Measurements from ENCODE around the gene PLA2G4D.

The PLA2G4D gene

GRCh38 chr15:42108189-42108588 lies 13.8 kb upstream of the PLA2G4D start:
- no peak overlapping the region for H2AK5ac ChIP-seq (ENCODE audit: low read depth, low read length)
- H2BK12ac ChIP-seq (ENCODE audit: low read length) = no peak overlapping the region
- DNase-seq (ENCODE audit: low spot score) = no peak
- no peaks in the 10 kb centered on the region for H3K36me3 ChIP-seq (replicated peaks in 1 of 2; ENCODE audit: control insufficient read depth in 2 of 2, insufficient read depth in 2 of 2, low read length in 2 of 2)
- no peak overlapping the region for H3K4me3 ChIP-seq (ENCODE audit: low read length in 2 of 2)
- no peak overlapping the region for H3K14ac ChIP-seq (ENCODE audit: low read length)
- no peak overlapping the region for H3K4me2 ChIP-seq (ENCODE audit: insufficient read depth, low read length, poor library complexity, severe bottlenecking)
- H3K18ac ChIP-seq (ENCODE audit: low read length) = no peak overlapping the region
- no peak overlapping the region for H4K91ac ChIP-seq (ENCODE audit: low read depth, low read length, poor library complexity)
- H2BK15ac ChIP-seq (ENCODE audit: low read length) = no peak overlapping the region
- no peak overlapping the region for H3K4ac ChIP-seq (ENCODE audit: low read length)
- H2BK120ac ChIP-seq (ENCODE audit: low read depth, low read length) = no peak overlapping the region
- H3K27ac ChIP-seq (replicated peaks; ENCODE audit: low read length) = no peak overlapping the region
- H3K79me1 ChIP-seq (ENCODE audit: low read depth, low read length) = peaks cover 2% of the 10 kb centered on the region
- H4K8ac ChIP-seq (ENCODE audit: low read depth, low read length) = no peak overlapping the region
- no peak overlapping the region for H3K23ac ChIP-seq (ENCODE audit: low read depth, low read length, poor library complexity)
- H2AFZ ChIP-seq (ENCODE audit: low read length) = no peak overlapping the region
- peaks cover 0 to 7% (median 0%) of the 10 kb centered on the region in 3 experiments for H3K27me3 ChIP-seq (ENCODE audit: control insufficient read depth in 3 of 3, insufficient read depth in 3 of 3, low read depth in 1 of 3, low read length in 3 of 3)
- peaks cover 0 to 4% of the 10 kb centered on the region in 2 donors for H3K9me3 ChIP-seq (replicated peaks in 1 of 2; ENCODE audit: control insufficient read depth in 2 of 2, insufficient read depth in 1 of 2, low read depth in 1 of 2, low read length in 2 of 2)
- H3K4me1 ChIP-seq (ENCODE audit: control insufficient read depth in 2 of 2, insufficient read depth in 1 of 2, low read depth in 1 of 2, low read length in 2 of 2) = no peaks in the 10 kb centered on the region
- H2BK5ac ChIP-seq (ENCODE audit: low read length) = no peak overlapping the region
- H3K9ac ChIP-seq (ENCODE audit: low read depth, low read length, poor library complexity) = no peak overlapping the region

DNA sequence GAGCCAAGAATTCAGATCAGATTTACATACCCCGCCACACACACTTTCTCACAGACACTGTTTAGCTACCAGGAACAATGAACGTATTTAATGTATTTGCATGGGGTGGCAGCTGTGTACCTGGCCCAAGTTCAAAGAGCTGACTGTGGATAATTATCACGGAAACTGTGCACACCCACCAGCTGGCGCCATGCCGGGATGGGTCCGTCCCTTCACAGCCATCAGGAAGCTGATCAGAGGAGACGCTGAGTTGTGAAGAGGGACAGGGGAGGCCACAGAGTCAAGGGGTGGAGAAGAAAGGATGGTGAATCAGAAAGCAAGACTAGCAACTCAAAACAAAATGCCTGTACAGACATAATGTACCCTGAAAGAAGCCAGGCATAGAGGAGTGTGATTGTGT lies 13.1 kb upstream of the PLA2G4D start:
- Histone ChIP-seq H4K8ac (ENCODE audit: low read depth, low read length) (no peak overlapping the region), H3K4me2 (ENCODE audit: insufficient read depth, low read length, poor library complexity, severe bottlenecking) (no peak overlapping the region), H3K23ac (ENCODE audit: low read depth, low read length, poor library complexity) (no peak overlapping the region), H3K14ac (ENCODE audit: low read length) (peak overlapping the region; percentile 42), H3K9ac (ENCODE audit: low read depth, low read length, poor library complexity) (no peak overlapping the region), H2BK12ac (ENCODE audit: low read length) (no peak overlapping the region), H2AFZ (ENCODE audit: low read length) (no peak overlapping the region), H2BK5ac (ENCODE audit: low read length) (no peak overlapping the region), H2BK120ac (ENCODE audit: low read depth, low read length) (no peak overlapping the region), H4K91ac (ENCODE audit: low read depth, low read length, poor library complexity) (no peak overlapping the region), H3K18ac (ENCODE audit: low read length) (no peak overlapping the region), H3K27me3 (ENCODE audit: control insufficient read depth in 3 of 3, insufficient read depth in 3 of 3, low read depth in 1 of 3, low read length in 3 of 3) (peaks cover 0 to 7% (median 0%) of the 10 kb centered on the region in 3 experiments), H2AK5ac (ENCODE audit: low read depth, low read length) (no peak overlapping the region), H3K9me3 (replicated peaks in 1 of 2; ENCODE audit: control insufficient read depth in 2 of 2, insufficient read depth in 1 of 2, low read depth in 1 of 2, low read length in 2 of 2) (peaks cover 0 to 4% of the 10 kb centered on the region in 2 donors), H3K4ac (ENCODE audit: low read length) (no peak overlapping the region), H2BK15ac (ENCODE audit: low read length) (no peak overlapping the region), H3K4me1 (ENCODE audit: control insufficient read depth in 2 of 2, insufficient read depth in 1 of 2, low read depth in 1 of 2, low read length in 2 of 2) (no peaks in the 10 kb centered on the region), H3K79me1 (ENCODE audit: low read depth, low read length) (peaks cover 2% of the 10 kb centered on the region), H3K27ac (replicated peaks; ENCODE audit: low read length) (no peak overlapping the region), H3K4me3 (ENCODE audit: low read length in 2 of 2) (no peak overlapping the region), H3K36me3 (replicated peaks in 1 of 2; ENCODE audit: control insufficient read depth in 2 of 2, insufficient read depth in 2 of 2, low read length in 2 of 2) (no peaks in the 10 kb centered on the region)
- WGBS, 2 donors (ENCODE audit: extremely low coverage in 2 of 2, insufficient read length in 2 of 2, insufficient replicate concordance in 1 of 2) = no CpG with 5 or more reads among the region's 7 CpGs
- no peak for DNase-seq (ENCODE audit: low spot score)

DNA sequence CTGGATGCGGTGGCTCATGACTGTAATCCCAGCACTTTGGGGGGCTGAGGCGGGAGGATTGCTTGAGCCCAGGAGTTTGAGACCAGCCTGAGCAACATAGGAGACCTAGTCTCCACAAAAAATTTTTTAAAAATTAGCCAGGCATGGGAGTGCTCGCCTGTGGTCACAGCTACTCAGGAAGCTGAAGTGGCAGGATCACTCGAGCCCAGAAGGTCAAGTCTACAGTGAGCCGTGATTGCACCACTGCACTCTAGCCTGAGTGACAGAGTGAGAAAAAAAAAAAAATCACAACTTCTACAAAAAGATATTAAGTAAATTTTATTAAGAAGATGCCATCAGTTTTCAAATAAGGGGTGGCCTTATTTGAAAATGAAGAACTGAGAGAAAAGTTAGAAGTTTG lies 11.9 kb upstream of the PLA2G4D start:
- DNase-seq (ENCODE audit: low spot score) = no peak
- H3K4me2 ChIP-seq (ENCODE audit: insufficient read depth, low read length, poor library complexity, severe bottlenecking) = no peak overlapping the region
- peaks cover 0 to 4% of the 10 kb centered on the region in 2 donors for H3K9me3 ChIP-seq (replicated peaks in 1 of 2; ENCODE audit: control insufficient read depth in 2 of 2, insufficient read depth in 1 of 2, low read depth in 1 of 2, low read length in 2 of 2)
- no peak overlapping the region for H3K23ac ChIP-seq (ENCODE audit: low read depth, low read length, poor library complexity)
- H4K91ac ChIP-seq (ENCODE audit: low read depth, low read length, poor library complexity) = no peak overlapping the region
- H2BK120ac ChIP-seq (ENCODE audit: low read depth, low read length) = no peak overlapping the region
- no peak overlapping the region for H2AFZ ChIP-seq (ENCODE audit: low read length)
- no peak overlapping the region for H3K4ac ChIP-seq (ENCODE audit: low read length)
- no peak overlapping the region for H2AK5ac ChIP-seq (ENCODE audit: low read depth, low read length)
- H3K9ac ChIP-seq (ENCODE audit: low read depth, low read length, poor library complexity) = no peak overlapping the region
- peaks cover 0 to 9% (median 0%) of the 10 kb centered on the region in 3 experiments for H3K27me3 ChIP-seq (ENCODE audit: control insufficient read depth in 3 of 3, insufficient read depth in 3 of 3, low read depth in 1 of 3, low read length in 3 of 3)
- H3K18ac ChIP-seq (ENCODE audit: low read length) = no peak overlapping the region
- no peak overlapping the region for H4K8ac ChIP-seq (ENCODE audit: low read depth, low read length)
- peaks cover 2% of the 10 kb centered on the region for H3K79me1 ChIP-seq (ENCODE audit: low read depth, low read length)
- no peak overlapping the region for H2BK15ac ChIP-seq (ENCODE audit: low read length)
- H3K4me3 ChIP-seq (ENCODE audit: low read length in 2 of 2) = no peak overlapping the region
- H3K14ac ChIP-seq (ENCODE audit: low read length) = no peak overlapping the region
- no peak overlapping the region for H2BK5ac ChIP-seq (ENCODE audit: low read length)
- H2BK12ac ChIP-seq (ENCODE audit: low read length) = no peak overlapping the region
- no peaks in the 10 kb centered on the region for H3K4me1 ChIP-seq (ENCODE audit: control insufficient read depth in 2 of 2, insufficient read depth in 1 of 2, low read depth in 1 of 2, low read length in 2 of 2)
- no peak overlapping the region for H3K27ac ChIP-seq (replicated peaks; ENCODE audit: low read length)
- no CpG with 5 or more reads among the region's 5 CpGs for WGBS, 2 donors (ENCODE audit: extremely low coverage in 2 of 2, insufficient read length in 2 of 2, insufficient replicate concordance in 1 of 2)
- no peaks in the 10 kb centered on the region for H3K36me3 ChIP-seq (replicated peaks in 1 of 2; ENCODE audit: control insufficient read depth in 2 of 2, insufficient read depth in 2 of 2, low read length in 2 of 2)

- WGBS, 2 donors (ENCODE audit: extremely low coverage in 2 of 2, insufficient read length in 2 of 2, insufficient replicate concordance in 1 of 2) = no CpG with 5 or more reads among the region's 11 CpGs
- H2BK120ac ChIP-seq (ENCODE audit: low read depth, low read length) = no peak overlapping the region
- H3K9ac ChIP-seq (ENCODE audit: low read depth, low read length, poor library complexity) = no peak overlapping the region
- peaks cover 0 to 9% (median 0%) of the 10 kb centered on the region in 3 experiments for H3K27me3 ChIP-seq (ENCODE audit: control insufficient read depth in 3 of 3, insufficient read depth in 3 of 3, low read depth in 1 of 3, low read length in 3 of 3)
- peak overlapping the region; percentile 87 for H2BK15ac ChIP-seq (ENCODE audit: low read length)
- H2BK5ac ChIP-seq (ENCODE audit: low read length) = no peak overlapping the region
- H2BK12ac ChIP-seq (ENCODE audit: low read length) = no peak overlapping the region
- peak overlapping the region; percentile 44 for H3K18ac ChIP-seq (ENCODE audit: low read length)
- H3K36me3 ChIP-seq (replicated peaks in 1 of 2; ENCODE audit: control insufficient read depth in 2 of 2, insufficient read depth in 2 of 2, low read length in 2 of 2) = no peaks in the 10 kb centered on the region
- H4K91ac ChIP-seq (ENCODE audit: low read depth, low read length, poor library complexity) = no peak overlapping the region
- no peak for DNase-seq (ENCODE audit: low spot score)
- peak overlapping the region; percentile 55 for H3K23ac ChIP-seq (ENCODE audit: low read depth, low read length, poor library complexity)
- no peak overlapping the region for H4K8ac ChIP-seq (ENCODE audit: low read depth, low read length)
- H3K4me3 ChIP-seq (ENCODE audit: low read length in 2 of 2) = no peak overlapping the region
- H3K14ac ChIP-seq (ENCODE audit: low read length) = no peak overlapping the region
- peaks cover 2% of the 10 kb centered on the region for H3K79me1 ChIP-seq (ENCODE audit: low read depth, low read length)
- H3K4me2 ChIP-seq (ENCODE audit: insufficient read depth, low read length, poor library complexity, severe bottlenecking) = no peak overlapping the region
- peaks cover 0 to 4% of the 10 kb centered on the region in 2 donors for H3K9me3 ChIP-seq (replicated peaks in 1 of 2; ENCODE audit: control insufficient read depth in 2 of 2, insufficient read depth in 1 of 2, low read depth in 1 of 2, low read length in 2 of 2)
- H3K27ac ChIP-seq (replicated peaks; ENCODE audit: low read length) = no peak overlapping the region
- H3K4me1 ChIP-seq (ENCODE audit: control insufficient read depth in 2 of 2, insufficient read depth in 1 of 2, low read depth in 1 of 2, low read length in 2 of 2) = peaks cover 0 to 6% of the 10 kb centered on the region in 2 donors
- H2AK5ac ChIP-seq (ENCODE audit: low read depth, low read length) = peak overlapping the region; percentile 68
- H3K4ac ChIP-seq (ENCODE audit: low read length) = no peak overlapping the region
- no peak overlapping the region for H2AFZ ChIP-seq (ENCODE audit: low read length)
Measured at GRCh38 chr15:42104095-42104891, 9.9 kb upstream of the PLA2G4D start.

Measured in neuronal stem cell (in vitro differentiated cells).